NCI-H187 (cell line): Measurements from ENCODE around the gene SLC25A38.
A peak's percentile ranks its signal among the peaks of the same experiment; 100 is the strongest.
"Not testable (repeated sequence)": the region's sequence is repeated elsewhere in the genome, so short reads cannot be mapped to it uniquely, and the experiment has no call there.

ENCODE experiments used
- DNase-seq, 2 experiments: peaks; one replicate each; lab custom pipeline; 2025; lab: John Stamatoyannopoulos, UW

Gene SLC25A38, protein sequence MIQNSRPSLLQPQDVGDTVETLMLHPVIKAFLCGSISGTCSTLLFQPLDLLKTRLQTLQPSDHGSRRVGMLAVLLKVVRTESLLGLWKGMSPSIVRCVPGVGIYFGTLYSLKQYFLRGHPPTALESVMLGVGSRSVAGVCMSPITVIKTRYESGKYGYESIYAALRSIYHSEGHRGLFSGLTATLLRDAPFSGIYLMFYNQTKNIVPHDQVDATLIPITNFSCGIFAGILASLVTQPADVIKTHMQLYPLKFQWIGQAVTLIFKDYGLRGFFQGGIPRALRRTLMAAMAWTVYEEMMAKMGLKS

DNA sequence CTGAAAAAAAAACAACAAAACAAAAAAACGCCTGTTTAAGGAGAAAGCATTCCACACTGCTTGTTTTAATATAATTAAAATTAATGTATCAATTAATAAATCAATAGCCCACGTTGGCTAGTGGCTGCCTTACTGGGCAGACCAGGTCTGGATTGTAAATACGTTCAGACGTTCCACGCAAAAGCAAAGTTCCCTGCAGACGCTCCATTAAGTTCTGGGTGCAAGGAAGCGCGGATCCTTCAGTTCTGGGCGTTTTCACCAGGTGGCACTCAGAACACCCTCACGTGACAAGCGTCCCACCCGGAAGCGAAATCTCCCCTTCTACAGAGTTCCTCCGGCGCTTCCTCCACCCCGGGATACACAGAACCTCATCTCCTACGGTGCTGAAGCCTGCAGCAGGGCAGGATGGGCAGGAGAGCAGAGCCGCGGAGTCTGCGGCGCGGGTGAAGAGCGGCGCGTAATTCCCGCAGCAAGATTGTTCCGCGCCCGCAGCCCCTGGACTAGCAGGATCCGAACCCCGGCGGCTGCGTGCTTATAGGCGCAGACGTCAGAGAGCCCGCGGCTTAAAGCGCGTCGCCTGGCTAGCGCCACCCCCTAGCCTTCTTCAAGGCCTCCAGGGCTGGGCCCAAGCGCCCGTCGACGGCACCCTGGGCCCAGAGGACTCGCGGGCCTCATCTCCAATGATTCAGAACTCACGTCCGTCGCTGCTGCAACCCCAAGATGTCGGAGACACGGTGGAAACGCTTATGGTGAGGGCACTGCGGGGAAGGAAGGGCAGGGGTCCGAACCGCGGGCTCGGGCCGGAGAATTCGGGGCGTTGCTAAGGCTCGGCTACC is at the start of gene SLC25A38:
Gene SLC25A38, plus strand, starts transcription at position 326 of the 836 bp plus-strand sequence. Its CDS starts 355 bp downstream, at position 681.
- DNase-seq, result no peak

DNA sequence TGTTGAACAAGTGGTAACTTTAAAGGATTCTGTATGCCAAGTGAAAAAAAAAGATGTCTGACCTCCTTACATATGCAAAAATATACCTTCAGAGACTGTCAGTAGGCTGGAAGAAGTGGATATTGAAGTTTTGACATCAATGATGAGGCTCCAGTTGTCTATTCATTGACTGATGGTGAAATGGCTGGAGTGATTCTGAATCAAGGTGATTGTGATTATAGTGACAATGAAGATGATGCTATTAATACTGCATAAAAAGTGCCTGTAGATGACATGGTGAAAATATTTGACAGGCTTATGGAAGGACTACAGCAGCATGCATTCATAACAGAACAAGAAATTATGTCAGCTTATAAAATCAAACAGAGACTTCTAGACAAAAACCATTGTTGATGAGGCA is 49.6 kb upstream of the SLC25A38 start:
- no peak for DNase-seq

DNA sequence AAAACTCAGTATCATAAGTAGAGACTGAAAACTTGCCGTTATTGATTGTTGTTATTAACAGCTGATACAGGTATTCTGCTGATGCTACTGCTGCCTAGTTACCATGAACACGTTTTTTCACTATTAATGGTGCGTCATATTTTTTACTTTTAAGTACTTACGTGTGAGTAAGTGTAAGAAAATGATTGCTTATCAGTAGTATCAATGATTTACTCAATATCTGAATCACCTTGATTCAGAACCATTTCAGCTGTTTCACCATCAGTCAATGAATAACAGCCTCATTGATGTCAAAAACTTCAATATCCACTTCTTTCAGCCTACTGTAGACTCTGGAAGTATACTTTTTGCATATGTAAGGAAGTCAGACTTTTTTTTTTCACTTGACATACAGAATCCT is 49.0 kb upstream of the SLC25A38 start:
- no peak for DNase-seq

DNA sequence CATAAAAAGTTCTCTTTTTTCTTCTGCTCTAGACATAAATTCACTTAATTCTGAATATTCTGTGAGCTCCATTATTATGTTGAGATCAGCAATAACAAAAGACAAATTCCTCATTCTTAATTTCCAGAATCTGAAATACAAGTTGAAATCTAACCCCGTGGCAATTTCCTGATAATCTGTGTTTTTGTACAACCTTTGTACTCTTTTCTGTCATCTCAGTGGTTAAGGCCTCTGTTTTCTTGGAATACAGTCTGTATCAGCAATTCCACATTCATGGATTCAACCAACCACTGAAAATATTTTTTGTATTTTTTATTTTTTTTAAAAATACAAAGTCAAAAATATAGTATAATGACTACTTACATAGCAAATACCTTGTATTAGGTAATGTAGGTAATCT is 45.0 kb upstream of the SLC25A38 start:
- DNase-seq, result no peak

DNA sequence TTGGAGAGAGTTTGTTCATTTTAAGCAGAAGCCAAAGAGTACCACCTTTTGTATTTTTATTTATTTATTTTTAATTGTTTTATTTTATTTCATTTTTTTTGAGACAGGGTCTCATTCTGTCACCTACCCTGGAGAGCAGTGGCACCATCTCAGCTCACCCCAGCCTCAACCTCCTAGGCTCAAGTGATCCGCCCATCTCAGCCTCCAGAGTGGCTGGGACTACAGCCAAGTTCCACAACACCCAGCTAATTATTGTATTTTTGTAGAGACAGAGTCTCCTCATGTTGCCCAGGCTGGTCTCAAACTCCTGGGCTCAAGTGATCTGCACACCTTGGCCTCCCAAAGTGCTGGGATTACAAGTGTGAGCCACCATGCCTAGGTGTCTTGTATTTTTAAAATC is 44.1 kb upstream of the SLC25A38 start:
- no peak for DNase-seq

DNA sequence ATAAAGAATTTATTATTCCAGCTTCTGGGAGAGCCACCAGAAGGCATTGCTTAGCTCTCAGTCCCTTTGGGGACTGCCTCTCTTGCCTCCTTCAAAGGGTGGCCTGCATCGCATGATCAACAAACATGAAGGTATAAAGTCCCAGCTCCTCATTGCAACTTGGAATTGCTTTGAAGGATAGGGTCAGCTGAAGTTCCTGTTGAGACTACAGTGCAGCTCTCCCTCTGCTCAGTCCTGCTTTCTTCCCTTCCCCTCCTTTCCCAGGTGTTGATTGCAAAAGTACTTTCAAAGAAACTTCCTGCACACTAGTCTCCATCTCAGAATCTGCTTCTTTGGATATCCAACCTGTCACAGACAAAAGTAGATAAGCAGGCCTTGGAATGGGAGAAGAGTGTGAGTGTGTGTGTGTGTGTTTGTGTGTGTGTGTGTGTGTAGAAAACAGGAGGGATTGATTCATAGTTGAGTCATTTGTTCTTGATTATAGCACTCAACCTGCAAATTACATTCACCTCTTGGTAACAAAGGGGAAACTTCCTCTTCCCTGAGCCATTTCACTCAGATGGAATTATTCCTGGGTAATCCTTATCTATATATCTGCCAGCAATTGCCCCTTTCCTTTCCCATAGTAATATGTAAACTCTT is 40.0 kb upstream of the SLC25A38 start:
- DNase-seq, result no peak

DNA sequence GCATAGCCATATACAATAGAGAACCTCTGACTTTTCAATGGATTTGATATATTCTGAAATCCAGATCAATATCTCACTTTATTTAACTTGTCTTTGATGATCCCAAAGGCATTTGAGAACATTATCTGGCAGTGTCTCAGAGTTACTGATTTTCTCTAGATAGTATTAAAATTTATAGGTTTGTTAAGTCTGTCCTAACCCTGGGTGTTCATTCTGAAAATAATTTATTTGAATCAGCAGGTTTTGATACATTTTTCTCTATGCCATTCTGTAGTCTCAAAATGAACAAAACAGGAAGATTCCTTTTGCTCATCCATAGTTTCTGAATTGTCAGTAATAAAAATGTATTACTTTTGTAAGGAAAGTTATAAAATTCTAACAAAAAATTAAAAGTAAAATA is 39.4 kb upstream of the SLC25A38 start:
- DNase-seq, result no peak

DNA sequence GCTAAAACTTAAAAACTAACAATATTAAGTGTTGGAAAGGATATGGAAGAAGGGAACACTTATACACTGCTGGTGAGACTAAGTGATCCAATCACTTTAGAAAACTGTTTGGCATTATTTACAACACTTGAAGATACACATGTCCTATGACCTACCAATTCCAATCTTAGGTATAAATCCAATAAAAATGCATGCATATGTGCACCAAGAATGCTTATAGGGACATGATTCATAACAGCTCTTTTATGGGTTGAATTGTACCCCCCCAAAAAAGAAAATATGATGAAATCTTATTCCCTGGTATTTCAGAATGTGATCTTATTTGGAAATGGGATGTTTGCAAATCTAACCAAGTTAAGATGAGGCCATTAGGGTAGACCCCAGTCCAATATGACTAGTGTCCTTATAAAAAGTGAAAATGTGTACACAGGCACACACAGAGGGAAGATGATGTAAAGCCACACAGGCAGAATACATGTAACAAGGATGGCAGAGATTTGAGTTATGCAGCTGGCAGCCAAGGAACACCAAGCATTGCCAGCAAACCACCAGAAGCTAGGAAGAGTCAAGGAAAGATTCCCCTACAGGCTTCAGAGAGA is 38.3 kb upstream of the SLC25A38 start:
- DNase-seq, result no peak

DNA sequence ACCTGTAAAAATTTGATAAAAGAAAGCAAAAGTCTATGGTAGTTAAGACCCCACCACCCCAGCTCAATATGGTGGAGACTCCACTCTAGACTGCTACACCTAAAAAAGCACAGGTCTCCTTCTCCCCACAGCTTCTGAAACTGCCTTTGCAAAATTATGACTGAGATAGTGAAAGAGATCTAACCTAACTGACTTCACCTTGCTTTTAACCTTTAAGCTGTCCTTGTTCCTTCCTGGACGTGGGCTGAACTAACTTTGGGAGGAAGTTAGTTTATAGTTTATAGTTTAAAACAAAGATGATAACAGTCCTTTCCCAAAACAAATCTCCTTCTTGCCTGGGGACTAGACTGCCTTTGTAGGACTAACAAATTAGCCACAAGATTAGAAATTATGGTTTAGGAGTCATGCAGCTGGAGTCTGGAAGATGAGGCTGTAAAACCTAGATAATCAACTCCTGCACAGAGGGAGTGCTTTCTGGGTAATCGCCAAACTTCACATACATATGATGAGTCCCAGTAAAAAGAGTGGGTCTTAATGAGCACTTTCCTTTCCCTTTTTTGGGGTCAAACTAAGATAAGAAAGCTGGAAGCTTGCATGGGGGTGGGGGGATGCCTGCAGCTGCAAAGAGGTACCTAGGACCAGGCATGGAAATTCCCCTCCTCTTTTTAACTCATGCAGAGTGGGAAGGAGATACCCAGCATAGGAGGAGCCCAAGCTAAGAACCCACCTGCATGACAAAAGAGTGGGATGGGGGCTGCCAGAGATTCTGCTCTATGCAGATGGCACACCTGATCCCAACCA is 36.2 kb upstream of the SLC25A38 start:
- no peak for DNase-seq

DNA sequence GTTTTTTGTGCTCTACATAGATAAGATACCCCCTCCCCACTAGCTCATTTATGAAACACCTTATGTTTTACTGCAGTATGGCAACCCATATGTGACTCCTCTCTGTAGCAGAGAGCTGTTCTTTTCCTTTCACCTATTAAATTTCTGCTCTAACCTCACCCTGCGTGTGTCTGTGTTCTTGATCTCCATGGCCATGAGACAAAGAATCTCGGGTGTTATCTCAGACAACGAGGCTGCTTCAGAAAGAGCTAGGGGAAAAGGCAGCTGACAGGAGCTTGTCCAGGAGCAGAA is 35.6 kb upstream of the SLC25A38 start:
- DNase-seq, result no peak

DNA sequence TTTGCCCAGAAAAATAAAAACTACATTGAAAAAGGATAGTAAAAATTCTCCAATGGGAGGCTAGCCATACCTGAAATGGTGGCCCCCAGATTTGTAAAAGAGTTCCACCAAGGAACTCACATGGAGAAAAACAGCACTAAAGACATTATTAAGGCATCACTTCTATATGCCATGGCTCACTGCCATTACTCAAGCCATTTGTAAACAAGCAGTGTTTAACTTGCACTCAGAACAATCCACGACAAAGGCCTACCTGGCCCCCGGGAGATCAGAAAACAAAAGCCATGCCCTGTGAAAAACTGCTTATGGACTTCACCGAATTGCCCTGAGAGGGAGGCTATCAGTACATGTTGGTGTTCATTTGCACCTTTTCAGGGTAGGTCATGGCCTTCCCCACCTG is 34.1 kb upstream of the SLC25A38 start:
- peak in 1 of 2 experiments; percentile 1 for DNase-seq

DNA sequence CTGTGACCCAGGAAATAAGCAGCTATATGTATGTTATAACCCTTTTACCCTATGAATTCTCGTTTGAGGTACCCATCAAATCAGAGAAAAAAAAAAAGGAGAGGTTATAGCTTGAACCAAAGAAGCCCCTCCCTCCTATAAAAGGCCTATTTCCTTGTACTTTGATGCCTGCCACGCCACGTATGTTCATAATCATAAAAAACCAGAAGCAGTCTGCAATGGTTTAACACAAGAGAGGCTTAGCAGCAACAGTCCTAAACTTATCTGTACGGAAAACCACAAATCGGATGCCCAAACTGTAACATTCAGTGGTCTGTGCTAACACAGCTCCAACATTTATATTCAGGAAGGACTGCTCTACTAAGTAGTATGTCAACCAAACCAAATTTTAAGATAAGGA is 32.5 kb upstream of the SLC25A38 start:
- DNase-seq, result no peak

DNA sequence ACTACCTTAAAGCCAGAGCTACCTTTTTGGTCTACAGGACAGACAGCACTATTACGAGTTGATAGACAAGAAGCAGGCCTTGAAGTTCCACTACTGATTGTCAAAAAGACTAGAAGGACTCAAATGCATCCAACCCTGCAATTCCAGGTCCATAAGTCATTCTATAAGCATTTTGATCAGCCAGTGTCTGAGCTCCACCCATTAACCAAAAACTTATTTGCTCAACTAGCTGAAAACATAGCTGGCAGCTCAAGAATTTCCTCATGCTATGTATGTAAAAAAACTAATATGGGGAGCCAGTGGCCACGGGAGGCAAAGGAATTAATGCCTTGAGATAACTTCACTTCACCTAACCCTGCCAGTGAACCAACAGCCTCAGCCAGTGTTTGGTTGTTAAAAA is 32.0 kb upstream of the SLC25A38 start:
- not testable (repeated sequence) for DNase-seq

DNA sequence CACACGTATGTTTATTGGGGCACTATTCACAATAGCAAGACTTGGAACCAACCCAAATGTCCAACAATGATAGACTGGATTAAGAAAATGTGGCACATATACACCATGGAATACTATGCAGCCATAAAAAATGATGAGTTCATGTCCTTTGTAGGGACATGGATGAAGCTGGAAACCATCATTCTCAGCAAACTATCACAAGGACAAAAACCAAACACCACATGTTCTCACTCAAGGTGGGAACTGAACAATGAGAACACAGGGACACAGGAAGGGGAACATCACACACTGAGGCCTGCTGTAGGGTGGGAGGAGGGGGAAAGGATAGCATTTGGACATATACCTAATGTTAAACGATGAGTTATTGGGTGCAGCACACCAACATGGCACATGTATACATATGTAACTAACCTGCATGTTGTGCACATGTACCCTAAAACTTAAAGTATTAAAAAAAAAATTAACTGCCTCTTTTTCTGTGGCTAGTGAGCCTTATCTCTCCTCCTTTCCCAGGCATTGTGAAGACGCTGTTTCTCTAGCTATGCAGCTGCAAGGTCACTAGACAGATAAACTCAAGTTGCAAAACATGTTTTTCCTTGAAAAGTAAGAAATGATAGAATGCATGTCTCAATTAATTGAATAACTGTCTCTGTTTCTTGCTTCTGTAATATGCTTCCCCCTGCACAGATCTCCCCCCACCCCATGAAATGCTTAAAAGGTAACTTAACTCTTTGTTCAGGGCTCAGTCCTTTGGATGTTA is 29.8 kb upstream of the SLC25A38 start:
- not testable (repeated sequence) for DNase-seq

DNA sequence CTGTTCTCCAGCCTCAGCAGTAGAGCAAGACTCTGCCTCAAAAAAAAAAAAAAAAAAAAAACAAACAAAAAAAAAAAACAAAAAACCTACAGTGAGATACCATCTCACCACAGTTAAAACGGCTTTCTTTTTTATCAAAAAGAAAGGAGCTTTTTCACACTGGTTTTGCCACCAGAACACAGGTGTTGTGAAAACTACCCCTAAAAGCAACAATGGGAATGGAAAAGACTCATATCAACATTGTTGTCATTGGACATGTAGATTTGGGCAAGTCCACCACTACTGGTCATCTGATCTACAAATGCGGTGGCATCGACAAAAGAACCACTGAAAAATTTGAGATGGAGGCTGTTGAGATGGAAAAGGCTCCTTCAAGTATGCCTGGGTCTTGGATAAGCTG is 24.8 kb upstream of the SLC25A38 start:
- DNase-seq, result no peak

DNA sequence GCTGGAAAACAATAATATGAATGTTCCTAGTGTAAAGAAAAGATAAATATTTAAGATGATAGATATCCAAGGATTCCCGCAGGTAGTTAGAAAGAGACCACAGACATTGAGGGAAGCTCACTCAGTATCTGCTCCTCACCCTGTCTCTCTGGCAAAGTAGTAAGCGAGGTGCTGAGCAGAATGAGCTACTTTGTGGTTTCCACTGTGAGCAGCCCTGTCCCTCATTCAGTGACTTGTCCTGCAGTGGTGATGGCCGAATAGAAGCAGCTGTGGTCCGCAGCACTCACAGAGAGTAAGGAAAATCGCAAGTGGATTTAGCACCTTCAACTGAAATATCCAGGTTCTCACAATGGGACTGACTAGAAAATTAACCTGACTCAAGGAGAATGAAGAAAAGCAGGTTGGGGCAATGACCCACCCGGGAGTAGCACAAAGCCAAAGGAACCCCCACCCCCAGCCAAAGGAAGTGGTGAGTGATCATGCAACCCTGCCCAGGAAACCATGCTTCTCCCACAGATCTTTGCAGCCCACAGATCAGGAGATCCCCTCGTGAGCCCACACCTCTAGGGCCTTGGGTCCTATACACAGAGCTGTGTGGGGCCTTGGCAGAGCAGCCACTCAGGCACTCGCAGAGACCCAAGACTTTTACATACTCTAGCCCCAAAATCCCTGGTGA is 21.8 kb upstream of the SLC25A38 start:
- no peak for DNase-seq

DNA sequence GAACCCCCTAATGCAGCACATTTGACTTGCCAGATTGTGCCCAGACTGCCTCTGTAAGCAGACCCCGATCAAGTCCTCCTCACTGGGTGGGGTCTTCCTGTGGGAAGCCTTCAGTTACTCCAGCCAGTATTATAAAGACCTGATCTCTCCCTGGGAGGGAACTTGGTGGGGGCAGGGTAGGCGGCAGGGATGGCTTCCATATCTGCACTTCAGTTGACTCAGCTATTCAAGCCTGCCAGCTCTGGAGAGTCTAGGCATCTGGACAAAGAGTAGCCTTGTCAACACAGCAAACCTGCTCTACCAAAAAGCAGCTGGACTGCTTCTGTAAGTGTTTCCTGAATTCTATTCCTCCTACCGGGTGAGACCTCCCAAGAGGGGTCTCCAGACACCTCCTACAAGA is 21.0 kb upstream of the SLC25A38 start:
- DNase-seq, result no peak

DNA sequence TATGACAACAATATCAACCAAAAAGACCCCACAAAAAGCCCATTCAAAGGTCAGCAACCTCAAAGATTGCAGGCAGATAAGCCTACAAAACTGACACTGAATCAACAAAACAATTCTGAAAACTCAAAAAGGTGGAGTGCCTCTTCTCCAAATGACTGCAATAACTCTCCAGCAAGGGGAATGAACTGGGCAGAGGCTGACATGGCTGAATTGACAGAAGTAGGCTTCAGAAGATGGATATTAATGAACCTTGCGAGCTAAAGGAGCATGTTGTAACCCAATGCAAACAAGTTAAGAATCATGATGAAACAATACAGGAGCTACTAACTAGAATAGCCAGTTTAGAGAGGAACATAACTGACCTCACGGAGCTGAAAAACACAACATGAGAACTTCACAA is 20.4 kb upstream of the SLC25A38 start:
- DNase-seq, result peak; percentile 17 to 39

DNA sequence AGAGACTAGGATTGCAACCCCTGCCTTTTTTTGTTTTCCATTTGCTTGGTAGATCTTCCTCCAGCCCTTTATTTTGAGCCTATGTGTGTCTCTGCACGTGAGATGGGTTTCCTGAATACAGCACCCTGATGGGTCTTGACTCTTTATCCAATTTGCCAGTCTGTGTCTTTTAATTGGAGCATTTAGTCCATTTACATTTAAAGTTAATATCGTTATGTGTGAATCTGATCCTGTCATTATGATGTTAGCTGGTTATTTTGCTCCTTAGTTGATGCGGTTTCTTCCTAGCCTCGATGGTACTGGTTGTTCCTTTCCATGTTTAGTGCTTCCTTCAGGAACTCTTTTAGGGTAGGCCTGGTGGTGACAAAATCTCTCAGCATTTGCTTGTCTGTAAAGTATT is 12.7 kb upstream of the SLC25A38 start:
- DNase-seq, result not testable (repeated sequence)

DNA sequence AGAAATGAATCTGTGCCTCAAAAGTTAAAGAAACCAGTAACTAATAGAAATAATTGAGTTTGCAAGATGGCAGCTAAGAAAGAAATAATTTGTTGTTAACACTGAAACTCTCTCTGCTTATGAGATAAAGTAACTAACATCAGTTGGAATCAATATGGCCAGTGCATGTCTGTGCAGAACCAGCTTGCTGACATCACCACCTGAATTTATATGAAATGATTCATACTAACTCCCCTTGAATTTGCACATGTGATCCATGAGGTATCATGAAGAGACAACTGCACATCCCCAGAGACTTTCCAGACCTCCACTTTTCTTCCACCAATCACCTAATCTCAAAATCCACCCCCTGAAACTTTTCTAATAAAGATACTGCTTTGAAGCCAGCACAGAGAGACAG is 10.3 kb upstream of the SLC25A38 start:
- no peak for DNase-seq
